Stimulated activated CD8-positive, alpha-beta memory T cell treated with anti-CD3 and anti-CD28 coated beads, Interleukin-7, amount 100 ng/mL, for 4 hours (primary cell): ENCODE results near the gene RGS17.
"Not testable (repeated sequence)": the region's sequence is repeated elsewhere in the genome, so short reads cannot be mapped to it uniquely, and the experiment has no call there.

Experiments used
- DNase-seq, 2 donors: peaks; one replicate each; pipeline ENCODE4 v3.0.0-alpha.2; 2020; ENCODE audit warnings: low read depth in 2 of 2

Gene RGS17

DNA sequence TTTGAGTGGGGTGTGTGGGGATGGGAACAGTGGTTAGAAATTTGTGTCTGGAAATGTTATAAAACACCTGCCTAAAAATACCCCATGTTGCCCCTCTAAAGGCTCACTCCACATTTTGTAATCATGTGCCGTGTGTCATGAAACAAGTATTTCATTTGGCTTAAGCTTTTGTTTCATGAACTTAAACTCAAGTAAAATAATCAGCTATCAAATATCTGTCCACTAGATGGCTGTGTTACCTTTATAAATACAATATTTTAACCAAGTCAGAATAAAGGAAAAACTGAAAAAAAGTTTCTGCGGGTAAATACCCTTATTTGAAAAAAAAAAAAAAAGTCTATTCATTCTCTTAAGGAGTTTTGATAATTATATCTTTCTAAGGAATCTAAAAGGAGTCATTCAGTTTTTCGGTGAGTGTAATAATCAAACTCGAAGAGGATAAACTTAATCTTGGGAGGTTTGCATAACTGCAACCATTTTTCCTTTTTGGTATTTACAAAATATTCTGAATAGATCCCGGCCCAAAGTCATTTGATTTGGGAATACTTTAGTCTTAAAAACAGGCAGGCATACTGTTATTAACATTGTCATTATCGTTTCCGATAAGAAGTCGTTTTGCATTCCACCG, 98.7 kb downstream of the RGS17 start:
- DNase-seq = no peak

DNA sequence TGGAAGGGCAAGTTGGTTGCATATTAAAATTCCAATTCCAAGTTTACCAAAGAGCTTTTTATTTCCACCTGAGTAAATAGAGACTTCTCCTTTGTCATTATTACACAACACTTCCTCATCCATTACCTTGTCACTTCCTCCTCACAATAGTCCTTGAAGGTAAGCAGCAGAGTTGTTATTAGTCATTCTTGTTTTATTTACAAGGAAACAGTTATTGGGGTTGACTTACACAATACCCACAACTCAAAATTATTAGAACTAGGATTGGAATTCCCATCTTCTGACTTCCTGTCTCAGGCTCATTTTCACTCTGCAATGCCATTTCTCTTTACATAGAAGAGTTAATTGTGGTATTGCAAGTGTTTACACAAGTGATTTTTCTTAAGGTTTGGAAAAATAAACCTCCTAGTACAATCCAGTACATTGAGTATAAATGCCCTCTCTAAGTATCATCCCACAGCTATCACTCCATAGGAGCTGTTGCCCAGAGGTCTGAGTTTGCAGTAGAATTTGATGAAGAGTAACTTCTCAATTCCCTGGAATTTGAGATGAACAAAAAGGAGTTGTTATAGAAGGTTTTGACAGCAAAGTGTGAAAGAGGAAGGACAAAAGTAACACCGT, 99.6 kb downstream of the RGS17 start:
- DNase-seq = no peak

DNA sequence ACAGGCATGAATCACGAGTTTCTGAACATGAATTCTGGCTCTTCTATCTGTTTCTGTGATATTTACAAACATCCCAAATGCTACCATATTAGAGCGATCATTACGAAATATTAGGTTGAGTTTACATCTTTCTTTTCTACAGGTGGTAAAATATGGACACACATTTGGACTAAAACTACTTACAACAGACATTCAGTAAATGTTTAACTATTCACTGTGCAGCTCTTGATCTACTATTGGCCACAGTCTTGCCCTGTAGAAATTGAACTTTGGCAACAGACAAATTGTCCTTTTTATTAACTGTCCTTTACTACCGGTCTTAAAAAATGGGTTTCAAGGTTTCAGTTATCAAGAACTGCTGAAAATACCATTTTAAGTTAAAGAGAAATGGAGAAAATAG, 102.1 kb downstream of the RGS17 start:
- no peak for DNase-seq

DNA sequence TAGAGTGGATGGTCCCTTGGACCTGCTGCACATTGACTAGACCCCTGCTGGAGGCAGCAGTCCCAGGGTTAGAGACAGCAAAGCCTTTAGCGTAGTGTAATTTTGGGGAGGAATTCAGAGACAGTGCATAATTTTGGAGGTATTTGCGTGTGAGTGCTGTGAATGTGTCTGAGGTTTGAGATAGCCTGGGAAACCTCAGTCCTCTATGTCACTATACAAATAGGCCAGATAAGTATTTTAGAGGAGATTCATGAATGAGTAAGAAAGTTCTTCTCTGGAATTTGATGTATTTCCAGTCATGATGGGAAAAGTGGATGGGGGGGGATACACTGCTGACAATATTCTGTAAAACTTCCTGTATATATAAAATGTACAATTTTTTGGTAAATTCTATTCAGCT, 102.8 kb downstream of the RGS17 start:
- no peak for DNase-seq

DNA sequence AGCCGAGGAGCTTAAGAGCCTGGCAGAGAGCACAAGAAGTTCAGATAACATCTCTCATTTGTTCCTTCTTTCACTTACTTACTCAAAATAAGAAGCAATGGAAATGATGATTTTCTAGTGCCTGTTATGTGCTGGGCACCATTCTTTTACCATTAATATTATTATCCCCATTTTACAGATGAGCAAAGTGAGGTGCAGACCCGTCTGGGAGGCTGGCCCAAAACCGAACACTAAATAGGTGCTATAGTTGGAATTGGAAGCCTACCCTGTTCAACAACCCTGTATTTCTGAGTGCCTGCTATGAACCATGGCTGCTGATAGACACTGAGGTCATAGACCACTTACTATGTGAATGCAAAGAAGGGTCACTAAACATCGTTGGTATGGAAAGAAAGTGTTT, 103.6 kb downstream of the RGS17 start:
- DNase-seq = no peak

DNA sequence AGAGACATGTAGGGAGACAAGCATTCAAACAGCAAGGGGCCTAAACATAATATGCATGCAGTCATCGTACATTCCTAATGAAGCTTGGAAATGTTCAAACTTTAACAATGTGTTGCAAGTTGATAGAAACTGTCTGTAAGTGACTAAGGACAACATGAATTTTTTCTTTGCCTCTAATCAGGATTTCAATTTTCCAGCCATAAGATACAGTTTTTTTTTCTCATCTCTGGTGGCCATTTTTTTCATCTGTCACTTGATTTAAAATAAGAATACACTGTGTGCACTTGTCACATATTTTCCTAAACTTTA, 106.4 kb downstream of the RGS17 start:
- DNase-seq = no peak

DNA sequence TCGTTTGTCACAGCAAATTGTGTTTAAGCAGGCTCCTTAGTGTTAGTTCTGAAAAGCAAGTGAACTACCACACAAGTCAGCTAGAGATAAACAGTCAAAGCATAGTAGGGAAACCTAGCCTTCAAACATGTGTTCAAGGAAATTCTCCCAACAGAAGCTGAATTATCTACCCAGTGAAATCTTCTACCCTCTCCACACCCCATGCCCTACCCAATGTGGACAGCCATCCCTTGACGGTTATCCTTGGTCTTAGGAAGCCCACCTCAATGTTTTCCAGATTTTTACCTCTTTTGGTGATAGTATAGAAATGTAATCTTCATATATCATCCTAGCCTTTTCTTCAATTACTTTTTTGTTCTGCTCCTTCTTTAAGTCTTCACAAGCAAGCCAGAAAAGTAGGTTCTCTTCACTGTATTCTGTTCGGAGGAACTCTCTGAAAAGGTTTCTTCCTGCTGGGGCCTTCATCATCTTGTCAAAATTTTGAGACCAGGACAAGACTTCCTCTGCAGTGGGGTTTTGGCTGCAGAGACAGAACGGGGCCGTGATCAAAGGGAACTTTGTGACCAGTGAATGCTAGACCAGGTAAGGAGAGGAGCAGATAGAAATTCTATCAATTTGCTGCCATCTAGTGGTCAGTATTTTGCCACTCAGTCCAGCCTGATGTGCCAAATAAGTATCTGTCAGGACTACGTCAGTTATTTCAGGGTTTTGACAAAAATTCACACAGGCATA, 106.9 kb downstream of the RGS17 start:
- DNase-seq = no peak

DNA sequence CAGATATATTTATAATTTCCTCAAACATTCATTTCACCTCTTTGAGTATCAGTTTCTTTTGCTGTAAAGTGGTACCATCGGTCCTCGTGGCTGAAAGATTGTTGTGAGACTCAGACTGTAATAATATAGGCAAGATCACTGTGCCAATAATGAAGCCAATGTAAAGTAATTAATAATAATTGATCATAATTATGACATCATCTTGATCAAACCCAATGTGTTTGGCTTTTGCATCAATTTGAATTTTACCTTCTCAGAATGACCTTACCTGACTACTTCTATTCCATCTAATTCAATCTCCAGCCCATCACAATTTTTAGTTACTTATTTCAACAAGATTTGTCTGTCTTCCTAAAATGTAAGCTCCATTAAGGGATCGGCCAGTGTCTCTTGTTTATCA, 112.7 kb downstream of the RGS17 start:
- DNase-seq = no peak

DNA sequence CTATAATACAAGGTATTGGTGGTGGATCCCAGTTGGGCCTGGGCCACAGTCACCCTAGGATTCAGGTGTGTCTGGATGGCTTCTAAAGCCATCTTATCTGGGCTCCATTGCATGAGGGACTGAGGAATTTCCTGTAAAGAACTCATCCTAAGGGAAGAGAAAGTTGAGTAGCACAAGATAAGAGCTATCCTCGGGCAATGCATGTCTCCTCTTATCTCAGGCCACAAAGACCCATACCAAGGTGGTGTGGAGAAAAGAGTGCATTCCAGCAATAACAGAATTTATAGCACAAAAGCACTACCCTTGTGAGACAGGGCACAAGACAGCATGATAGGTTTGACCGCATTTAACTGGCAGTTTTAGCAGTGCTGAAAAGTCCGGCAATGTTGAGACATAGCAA, 114.2 kb downstream of the RGS17 start:
- no peak for DNase-seq

DNA sequence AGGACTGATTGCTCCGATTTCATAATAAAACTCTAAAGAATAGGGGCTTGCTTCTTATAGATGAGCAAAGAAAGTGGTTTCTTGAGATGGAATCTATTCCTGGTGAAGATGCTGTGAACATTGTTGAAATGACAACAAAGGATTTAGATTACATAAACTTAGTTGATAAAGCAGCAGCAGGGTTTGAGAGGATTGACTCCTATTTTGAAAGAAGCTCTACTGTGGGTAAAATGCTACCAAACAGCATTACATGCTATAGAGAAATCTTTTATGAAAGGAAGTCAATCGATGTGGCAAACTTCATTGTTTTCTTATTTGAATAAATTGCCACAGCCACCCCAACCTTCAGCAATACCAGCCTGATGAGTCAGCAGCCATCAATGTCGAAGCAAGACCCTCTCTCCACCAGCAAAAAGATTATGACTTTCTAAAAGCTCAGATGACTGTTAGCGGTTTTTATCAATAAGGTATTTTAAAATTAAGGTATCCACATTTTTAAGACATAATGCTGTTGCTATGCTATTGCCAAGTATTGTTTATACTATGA, 115.9 kb downstream of the RGS17 start:
- DNase-seq = no peak

DNA sequence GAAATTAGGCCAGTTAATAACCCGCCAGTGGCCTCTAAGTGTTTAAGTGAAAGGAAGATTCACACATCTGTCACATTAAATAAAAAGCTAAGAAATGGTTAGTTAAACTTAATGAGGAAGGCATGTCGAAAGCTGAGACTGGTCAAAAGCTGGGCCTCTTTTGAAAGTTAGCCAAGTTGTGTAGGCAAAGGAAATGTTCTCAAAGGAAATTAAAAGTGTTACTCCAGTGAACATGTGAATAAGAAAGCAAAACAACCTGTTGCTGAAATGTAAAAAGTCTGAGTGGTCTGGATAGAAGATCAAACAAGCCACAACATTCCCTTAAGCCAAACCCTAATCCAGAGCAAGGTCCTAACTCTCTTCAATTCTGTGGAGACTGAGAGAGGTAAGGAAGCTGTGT, 117.6 kb downstream of the RGS17 start:
- no peak for DNase-seq

DNA sequence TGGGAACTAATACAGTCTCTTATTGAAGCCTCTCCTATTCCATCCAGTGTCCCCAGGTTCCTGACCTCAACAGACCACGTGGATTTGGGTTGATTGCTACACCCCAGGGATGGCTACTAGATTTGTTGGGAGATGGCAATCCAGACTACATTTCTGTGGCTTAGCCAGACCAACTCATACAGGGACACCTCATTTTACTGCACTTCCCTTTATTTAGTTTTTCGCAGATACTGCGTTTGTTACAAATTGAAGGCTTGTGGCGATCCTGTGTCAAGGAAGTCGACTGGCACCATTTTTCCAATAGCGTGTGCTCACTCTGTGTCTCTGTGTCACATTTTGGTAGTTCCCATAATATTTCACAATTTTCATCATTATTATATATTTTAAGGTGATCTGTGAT, 118.2 kb downstream of the RGS17 start:
- DNase-seq = no peak

DNA sequence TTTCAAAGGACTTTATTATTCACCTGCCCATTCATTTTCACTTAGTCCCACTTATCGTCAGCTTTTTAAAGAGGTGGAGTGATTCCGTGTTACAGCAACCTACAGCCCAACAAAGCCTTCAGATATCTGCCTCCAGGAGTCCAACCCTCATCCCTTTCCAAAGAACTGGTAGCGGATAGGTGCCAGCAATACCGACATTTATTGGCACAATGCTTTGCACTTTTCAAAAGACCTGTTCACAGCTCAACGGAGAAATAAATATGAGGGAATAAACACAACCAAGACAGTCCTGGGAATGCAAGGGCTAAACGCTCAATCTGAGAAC, 127.8 kb downstream of the RGS17 start:
- DNase-seq = no peak

DNA sequence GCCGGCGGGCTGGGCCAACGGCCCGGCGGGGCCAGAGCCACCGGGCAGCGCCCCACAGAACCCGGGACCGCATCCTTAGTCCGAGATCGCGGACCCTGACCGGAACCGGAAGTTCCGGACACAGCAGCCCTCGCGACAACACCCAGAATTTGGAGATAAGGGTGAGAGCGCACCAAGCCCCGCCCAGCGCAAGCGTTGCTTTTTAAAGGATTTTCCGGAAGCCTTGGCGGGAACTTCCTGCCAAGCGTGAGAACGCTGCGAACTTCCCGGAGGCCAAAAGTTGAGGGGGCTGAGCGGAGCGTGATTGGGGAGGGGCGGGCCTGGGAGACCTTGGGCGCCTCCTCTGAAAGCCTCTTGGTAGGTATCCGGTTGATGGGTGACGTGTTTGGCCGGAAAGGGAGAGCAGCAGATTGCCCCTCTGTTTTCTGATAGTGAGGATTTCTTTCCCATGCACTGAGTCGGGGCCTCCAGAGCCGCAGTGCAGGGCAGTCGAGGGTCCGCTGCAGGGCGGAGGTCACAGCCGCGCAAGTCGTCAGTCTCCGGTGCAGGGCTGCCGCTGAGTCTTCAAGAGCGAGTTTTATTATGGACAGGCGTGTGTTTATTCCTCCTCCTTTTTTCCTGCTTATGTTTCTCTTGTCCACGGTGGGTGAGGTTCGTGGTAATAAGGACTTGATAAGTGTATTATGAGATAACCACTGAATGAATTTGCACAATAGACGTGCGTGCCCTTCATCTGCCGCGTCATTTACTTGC, 128.3 kb downstream of the RGS17 start, which contains the start of gene MTRF1L:
MTRF1L (minus strand) TSS at position 97 of the 753 bp plus-strand sequence; CDS start at position 73, 24 bp downstream.
- peak; percentile 77 to 83 for DNase-seq

DNA sequence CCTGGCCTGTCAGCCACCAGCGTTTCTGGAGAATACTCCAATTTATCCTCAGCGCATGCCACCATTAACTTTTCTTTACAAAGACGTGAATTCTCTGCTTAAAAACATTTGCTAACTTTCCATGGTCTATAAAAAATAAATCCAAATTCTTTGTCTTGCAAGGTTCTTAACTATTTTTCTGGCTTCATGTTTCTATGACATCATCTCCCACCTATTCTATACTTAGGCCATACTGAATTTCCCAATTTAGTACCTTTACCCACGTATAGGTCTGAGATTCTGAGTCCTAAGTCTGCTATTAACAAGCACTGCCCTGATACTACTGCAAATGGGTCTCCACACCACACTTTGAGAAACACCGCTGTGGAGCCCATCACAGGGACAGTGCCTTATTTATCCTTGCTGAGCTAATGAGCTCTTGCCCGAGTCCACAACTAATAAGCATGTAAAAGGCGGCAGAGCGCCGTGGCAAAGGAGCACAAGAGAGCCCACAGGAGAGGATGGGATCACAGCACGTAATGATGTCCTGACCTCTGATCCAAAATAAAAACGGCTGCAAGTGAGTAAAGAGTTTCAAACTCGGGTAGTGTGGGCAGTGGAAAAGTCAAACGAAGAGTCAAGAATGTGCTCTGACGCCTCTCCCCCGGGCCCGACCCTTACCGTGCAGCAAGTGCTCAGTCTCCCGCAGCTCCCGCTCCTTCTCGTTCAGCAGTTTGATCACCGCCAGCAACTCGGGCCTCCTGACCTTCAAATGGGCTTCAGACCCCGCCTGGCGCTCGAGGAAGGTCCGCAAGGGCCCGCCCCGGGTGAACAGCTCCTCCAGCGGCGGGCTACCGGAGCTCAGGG, 129.1 kb downstream of the RGS17 start:
- no peak for DNase-seq

DNA sequence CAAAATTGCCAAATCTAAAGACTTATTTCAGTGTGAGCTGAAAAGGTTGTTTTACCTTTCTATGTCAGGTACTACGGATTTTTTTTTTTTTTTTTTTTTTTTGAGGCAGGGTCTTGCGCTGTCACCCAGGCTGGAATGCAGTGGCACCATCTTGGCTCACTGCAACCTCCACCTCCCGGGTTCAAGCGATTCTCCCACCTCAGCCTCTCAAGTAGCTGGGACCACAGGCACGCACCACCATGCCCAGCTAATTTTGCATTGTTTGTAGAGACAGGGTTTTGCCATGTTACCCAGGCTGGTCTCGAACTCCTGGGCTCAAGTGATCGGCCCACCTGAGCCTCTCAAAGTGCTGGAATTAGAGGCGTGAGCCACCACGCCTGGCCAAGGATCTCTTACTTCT, 130.3 kb downstream of the RGS17 start:
- DNase-seq = not testable (repeated sequence)

DNA sequence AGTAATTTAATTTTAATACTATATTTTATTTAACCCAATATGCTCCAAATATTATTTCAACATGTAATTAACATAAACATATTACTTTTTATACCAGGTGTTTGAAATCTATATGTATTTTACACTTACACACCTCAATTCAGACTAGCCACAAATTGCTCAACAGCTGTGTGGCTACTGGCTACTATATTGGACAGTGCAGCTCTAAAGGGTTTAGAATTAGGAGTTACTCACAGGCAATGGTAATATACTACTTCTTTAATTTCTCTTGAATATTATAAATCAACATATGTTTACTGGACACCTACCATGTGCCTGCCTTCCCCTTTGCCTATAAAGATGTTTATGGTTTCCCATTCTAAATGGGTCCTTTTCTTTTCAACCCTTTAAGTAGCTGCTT, 130.8 kb downstream of the RGS17 start:
- DNase-seq = no peak

DNA sequence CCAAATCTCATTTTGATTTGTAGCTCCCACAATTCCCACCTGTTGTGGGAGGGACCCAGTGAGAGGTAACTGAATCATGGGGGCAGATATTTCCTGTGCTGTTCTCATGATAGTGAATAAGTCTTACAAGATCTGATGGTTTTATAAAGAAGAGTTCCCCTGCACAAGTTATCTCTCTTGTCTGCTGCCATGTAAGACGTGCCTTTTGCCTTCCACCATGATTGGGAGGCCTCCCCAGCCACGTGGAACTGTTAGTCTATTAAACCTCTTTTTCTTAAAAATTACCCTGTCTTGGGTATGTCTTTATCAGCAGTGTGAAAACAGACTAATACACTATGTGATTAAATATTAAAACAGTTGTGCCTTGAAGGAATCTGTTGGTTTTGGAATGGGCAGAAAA, 131.5 kb downstream of the RGS17 start:
- not testable (repeated sequence) for DNase-seq

DNA sequence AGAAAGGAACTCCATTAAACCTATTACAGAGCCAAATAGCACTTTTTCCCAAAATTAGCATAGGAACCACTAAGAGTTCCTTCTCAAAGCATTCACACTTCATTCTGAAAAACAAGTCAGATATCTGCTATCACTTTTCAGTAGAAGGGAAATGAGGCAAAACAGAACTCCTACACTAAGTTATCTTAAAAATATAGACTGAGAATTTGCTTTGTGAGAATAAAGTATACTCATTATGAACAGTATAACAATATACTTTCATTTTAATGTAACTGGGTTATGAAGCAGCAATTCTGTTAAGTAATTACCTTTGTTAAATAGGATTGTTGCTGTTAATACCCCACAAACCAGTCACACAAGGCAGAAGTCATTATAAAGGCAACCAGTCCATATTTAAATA, 137.2 kb downstream of the RGS17 start:
- no peak for DNase-seq

DNA sequence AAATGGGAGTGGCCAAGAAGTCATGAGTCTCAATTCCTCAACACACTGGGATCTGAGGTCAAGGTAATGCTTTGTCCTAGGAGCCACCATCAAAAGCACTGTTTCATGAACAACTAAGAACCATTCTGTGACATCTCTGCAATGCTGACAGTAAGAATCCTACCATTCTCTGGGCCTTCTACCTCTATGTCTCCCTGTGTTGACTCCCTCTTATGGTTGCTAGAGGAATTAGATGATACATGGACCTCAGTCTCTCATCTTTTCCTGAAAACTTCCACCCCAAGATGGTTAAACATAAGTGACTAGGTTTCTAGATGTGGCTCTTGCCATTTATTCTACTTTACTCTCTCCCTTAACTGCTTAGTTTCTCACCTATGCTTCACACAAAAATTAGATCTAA, 137.7 kb downstream of the RGS17 start:
- no peak for DNase-seq

DNA sequence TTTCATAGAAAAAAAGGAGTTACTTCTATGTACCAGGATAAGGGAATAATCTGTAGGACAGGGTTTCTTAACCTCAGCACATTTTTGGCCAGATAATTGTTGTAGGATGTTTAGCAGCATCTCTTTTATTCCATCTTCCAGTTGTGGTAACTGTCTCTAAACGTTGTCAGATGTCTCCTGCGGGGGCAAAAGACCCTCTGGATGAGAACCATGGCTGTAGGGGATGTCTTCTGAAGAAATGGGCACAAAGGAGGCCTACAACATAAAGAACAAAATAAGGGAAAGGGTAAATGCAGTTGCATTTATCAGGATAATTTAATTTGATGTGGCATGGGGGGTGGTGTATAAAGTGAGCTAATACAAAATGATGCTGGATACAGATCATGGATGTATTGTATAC, 144.1 kb downstream of the RGS17 start:
- no peak for DNase-seq

DNA sequence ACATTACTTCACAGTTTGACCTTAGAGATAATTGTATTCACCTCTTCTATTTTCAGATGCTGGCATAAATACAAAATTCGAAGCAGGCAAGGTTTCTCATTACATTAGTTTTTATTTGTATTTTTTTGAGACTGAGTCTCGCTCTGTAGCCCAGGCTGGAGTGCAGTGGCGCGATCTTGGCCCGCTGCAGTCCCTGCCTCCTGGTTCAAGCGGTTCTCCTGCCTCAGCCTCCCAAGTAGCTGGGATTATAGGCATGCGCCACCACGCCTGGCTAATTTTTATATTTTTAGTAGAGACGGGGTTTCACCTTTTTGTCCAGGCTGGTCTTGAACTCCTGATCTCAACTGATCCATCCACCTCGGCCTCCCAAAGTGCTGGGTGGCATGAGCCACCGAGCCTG, 145.8 kb downstream of the RGS17 start:
- DNase-seq = not testable (repeated sequence)
